ENCODE data around the gene TNNC1. TPM values are rescaled to one million over a fixed set of nuclear protein-coding genes. Genes with fewer than 3 reads are reported as not detected.

The TNNC1 gene
- total RNA-seq, 3 donors from 2014 or later: 3.7 to 4.2 TPM; not detected in 1

- Histone ChIP-seq H3K4me3 (peak overlapping the region in 1 of 3 donors; percentile 52), H3K36me3 (no peaks in the 10 kb centered on the region), H3K27ac (peak overlapping the region in 1 of 2 donors; percentile 66), H3K9me3 (no peaks in the 10 kb centered on the region), H3K4me1 (peaks cover 0 to 5% of the 10 kb centered on the region in 2 donors), H3K27me3 (no peaks in the 10 kb centered on the region)
- no peak for DNase-seq (ENCODE audit: low spot score in 2 of 2)
- intact Hi-C loops (cut with DNase I; ENCODE audit: low total_unique reads): no loop called here
- TF ChIP-seq POLR2AphosphoS5 (IDR thresholded peaks at IDR 0.05): no peak
- TF ChIP-seq POLR2A (IDR thresholded peaks at IDR 0.05): no peak
- TF ChIP-seq CTCF (IDR thresholded peaks at IDR 0.05): no peak
Measured at GRCh38 chr3:52441091-52441771, 12.6 kb downstream of the TNNC1 start.

GRCh38 chr3:52440671-52441070 is 13.2 kb downstream of the TNNC1 start:
- no peaks in the 10 kb centered on the region for H3K36me3 ChIP-seq
- H3K4me1 ChIP-seq: peaks cover 0 to 5% of the 10 kb centered on the region in 2 donors
- H3K4me3 ChIP-seq: peak overlapping the region in 1 of 3 donors; percentile 52
- H3K27ac ChIP-seq: peak overlapping the region in 1 of 2 donors; percentile 66
- intact Hi-C loops (cut with DNase I; ENCODE audit: low total_unique reads): no loop called here
- no peaks in the 10 kb centered on the region for H3K9me3 ChIP-seq
- DNase-seq (ENCODE audit: low spot score in 2 of 2): no peak
- no peaks in the 10 kb centered on the region for H3K27me3 ChIP-seq
- TF ChIP-seq POLR2AphosphoS5 (IDR thresholded peaks at IDR 0.05) (no peak), POLR2A (IDR thresholded peaks at IDR 0.05) (no peak), CTCF (IDR thresholded peaks at IDR 0.05) (no peak)

GRCh38 chr3:52440249-52440551 is 13.6 kb downstream of the TNNC1 start:
- Histone ChIP-seq H3K9me3 (no peaks in the 10 kb centered on the region), H3K4me3 (no peak overlapping the region), H3K27me3 (no peaks in the 10 kb centered on the region), H3K27ac (peak overlapping the region in 1 of 2 donors; percentile 85), H3K36me3 (no peaks in the 10 kb centered on the region), H3K4me1 (peaks cover 0 to 5% of the 10 kb centered on the region in 2 donors)
- intact Hi-C loops (cut with DNase I; ENCODE audit: low total_unique reads): no loop called here
- peak in 1 of 2 donors; percentile 30 for DNase-seq (ENCODE audit: low spot score in 2 of 2)
- TF ChIP-seq POLR2AphosphoS5 (IDR thresholded peaks at IDR 0.05) (no peak), POLR2A (IDR thresholded peaks at IDR 0.05) (no peak), CTCF (IDR thresholded peaks at IDR 0.05) (no peak)

GRCh38 chr3:52439426-52440248 is 14.2 kb downstream of the TNNC1 start:
- no peak overlapping the region for H3K4me3 ChIP-seq
- no peak for TF ChIP-seq POLR2A (IDR thresholded peaks at IDR 0.05)
- TF ChIP-seq POLR2AphosphoS5 (IDR thresholded peaks at IDR 0.05): no peak
- no peak for TF ChIP-seq CTCF (IDR thresholded peaks at IDR 0.05)
- DNase-seq (ENCODE audit: low spot score in 2 of 2): peak in 1 of 2 donors; percentile 44
- H3K4me1 ChIP-seq: peaks cover 0 to 5% of the 10 kb centered on the region in 2 donors
- H3K27me3 ChIP-seq: no peaks in the 10 kb centered on the region
- H3K36me3 ChIP-seq: no peaks in the 10 kb centered on the region
- intact Hi-C loops (cut with DNase I; ENCODE audit: low total_unique reads): no loop called here
- H3K27ac ChIP-seq: peak overlapping the region in 1 of 2 donors; percentile 85
- H3K9me3 ChIP-seq: no peaks in the 10 kb centered on the region

Data from breast epithelium (tissue), 4 donors.